NT2/D1 (cell line): ENCODE data around the gene EBF4.
"Not testable (repeated sequence)": the region's sequence is repeated elsewhere in the genome, so short reads cannot be mapped to it uniquely, and the experiment has no call there.

ENCODE experiments used
- DNase-seq: peaks from one replicate; pipeline ENCODE4 v3.0.0-alpha.2; 2011; ENCODE audit warnings: low read depth, low spot score
- H3K27me3 ChIP-seq: 2 replicates; pipeline ENCODE4 v1.6.0; 2011; ENCODE audit warnings: mild to moderate bottlenecking; ENCODE audit not compliant: insufficient read length, insufficient read depth
- H3K36me3 ChIP-seq: 2 replicates; pipeline ENCODE4 v1.6.1; 2011; ENCODE audit warnings: mild to moderate bottlenecking, low read length, mixed read lengths; ENCODE audit not compliant: insufficient read depth, insufficient read length
- H3K4me1 ChIP-seq: 2 replicates; pipeline ENCODE4 v1.5.1; 2011; ENCODE audit not compliant: insufficient read depth, insufficient read length
- H3K4me3 ChIP-seq: 2 replicates; pipeline ENCODE4 v1.5.1; 2011; ENCODE audit warnings: low read depth; ENCODE audit not compliant: insufficient read length
- H3K9ac ChIP-seq: 2 replicates; pipeline ENCODE4 v1.6.0; 2011; ENCODE audit warnings: low read depth; ENCODE audit not compliant: insufficient read length
- H3K9me3 ChIP-seq: 2 replicates; pipeline ENCODE4 v1.5.1; 2011; ENCODE audit warnings: mild to moderate bottlenecking, low read length; ENCODE audit not compliant: insufficient read depth
- SUZ12 ChIP-seq: IDR thresholded peaks from 2 replicates; pipeline ENCODE4 v1.6.1; 2011; ENCODE audit not compliant: insufficient read length, insufficient read depth; ENCODE audit errors: extremely low read depth
- YY1 ChIP-seq: IDR thresholded peaks from 2 replicates; pipeline ENCODE4 v1.6.1; 2011; ENCODE audit not compliant: insufficient read length, insufficient read depth
- ZNF274 ChIP-seq: IDR thresholded peaks from 2 replicates; pipeline ENCODE4 v1.6.1; 2011; ENCODE audit warnings: mild to moderate bottlenecking, low read depth, low read length

EBF4 gene

DNA sequence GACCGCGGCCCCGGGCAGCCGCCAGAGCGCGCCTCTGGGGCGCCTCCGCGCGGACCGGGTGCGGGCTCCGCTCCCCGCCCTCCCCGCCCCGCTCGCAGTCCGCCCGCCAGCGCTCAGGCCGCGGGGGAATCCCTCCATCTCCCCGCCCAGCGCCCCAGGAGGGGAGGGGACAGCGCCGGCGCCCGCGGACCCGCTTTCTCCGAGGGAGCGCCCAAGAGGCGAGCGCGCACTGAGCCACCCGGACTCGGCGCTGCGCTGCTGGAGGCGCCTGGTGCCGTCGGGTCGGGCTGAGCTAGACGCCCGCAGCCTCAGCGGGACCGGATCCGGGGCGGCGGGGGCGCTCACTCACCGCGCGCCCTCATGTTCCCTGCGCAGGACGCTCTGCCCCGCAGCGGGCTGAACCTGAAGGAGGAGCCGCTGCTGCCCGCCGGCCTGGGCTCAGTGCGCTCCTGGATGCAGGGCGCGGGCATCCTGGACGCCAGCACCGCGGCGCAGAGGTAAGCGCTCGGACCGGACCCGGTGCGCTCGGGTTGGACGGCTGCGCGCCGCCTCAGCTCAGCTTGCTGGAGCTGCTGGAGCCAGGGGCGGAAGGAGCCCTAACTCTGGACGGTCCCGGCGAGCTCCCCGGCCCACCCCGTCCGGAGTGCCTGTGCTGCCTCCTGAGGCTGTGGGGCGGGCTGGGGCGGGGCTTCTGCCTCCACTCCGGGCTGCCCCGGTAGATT, 867 bp downstream of the EBF4 start:
- Histone ChIP-seq H3K9me3 (no peaks in the 10 kb centered on the region), H3K27me3 (peaks cover 54% of the 10 kb centered on the region), H3K9ac (peak overlapping the region; percentile 56), H3K4me3 (peak overlapping the region; percentile 40), H3K36me3 (no peaks in the 10 kb centered on the region), H3K4me1 (peaks cover 16% of the 10 kb centered on the region)
- DNase-seq, result no peak
- TF ChIP-seq ZNF274 (no peak), SUZ12 (no peak), YY1 (no peak)

DNA sequence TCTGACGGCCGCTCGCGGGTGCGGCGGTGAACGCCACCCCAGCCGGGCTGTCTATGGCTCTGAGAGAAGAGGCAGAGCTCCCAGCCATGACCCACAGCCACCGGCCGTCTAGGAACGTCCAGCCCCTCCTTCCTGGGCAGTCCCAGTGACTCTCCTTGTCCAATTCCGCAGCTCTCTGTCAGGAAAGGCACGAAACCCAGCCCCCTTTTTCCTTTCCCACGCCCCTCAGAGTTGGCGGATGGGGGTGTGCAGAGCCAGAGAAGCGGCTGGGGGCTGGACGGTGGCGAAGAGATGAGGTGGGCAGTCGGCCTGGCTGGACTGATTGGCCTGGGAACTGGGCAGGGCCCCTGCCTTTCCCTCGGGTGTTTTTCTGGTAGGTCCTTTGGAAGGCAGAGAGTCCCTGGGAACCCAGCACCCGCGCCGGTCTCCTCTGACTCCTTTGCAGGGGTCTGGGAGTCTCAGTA, 1.5 kb downstream of the EBF4 start:
- peak overlapping the region; percentile 40 for H3K4me3 ChIP-seq
- no peak for DNase-seq
- TF ChIP-seq YY1 (no peak), SUZ12 (no peak), ZNF274 (no peak)

DNA sequence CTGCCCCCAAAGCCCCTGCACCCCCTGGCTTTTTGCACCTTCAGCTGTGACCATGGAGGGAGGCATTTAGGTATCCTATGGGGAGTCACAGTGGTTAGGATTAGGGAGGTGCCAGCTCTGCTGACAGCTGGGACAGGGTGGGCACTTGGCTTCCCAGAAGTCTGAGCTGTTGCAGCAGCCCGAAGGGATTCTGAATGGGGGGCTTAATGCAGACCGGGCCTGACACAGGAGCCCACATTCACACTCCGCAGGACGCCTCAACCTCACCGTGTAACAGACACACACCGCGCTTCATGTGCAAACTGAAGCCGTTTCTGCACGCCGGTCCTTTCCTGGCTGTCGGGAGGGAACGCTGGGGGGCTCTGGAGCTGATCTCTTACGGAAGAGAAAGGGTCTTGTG, 1.9 kb downstream of the EBF4 start:
- Histone ChIP-seq H3K9me3 (no peaks in the 10 kb centered on the region), H3K9ac (peak overlapping the region; percentile 32), H3K36me3 (no peaks in the 10 kb centered on the region), H3K4me3 (peak overlapping the region; percentile 40), H3K4me1 (peaks cover 18% of the 10 kb centered on the region), H3K27me3 (peaks cover 56% of the 10 kb centered on the region)
- DNase-seq, result no peak
- TF ChIP-seq YY1 (no peak), ZNF274 (no peak), SUZ12 (no peak)

More for the DNA sequence above, 1.5 kb downstream of the EBF4 start:
- Histone ChIP-seq H3K9ac (peak overlapping the region; percentile 56), H3K4me1 (peaks cover 16% of the 10 kb centered on the region), H3K9me3 (no peaks in the 10 kb centered on the region), H3K27me3 (peaks cover 56% of the 10 kb centered on the region), H3K36me3 (no peaks in the 10 kb centered on the region)

DNA sequence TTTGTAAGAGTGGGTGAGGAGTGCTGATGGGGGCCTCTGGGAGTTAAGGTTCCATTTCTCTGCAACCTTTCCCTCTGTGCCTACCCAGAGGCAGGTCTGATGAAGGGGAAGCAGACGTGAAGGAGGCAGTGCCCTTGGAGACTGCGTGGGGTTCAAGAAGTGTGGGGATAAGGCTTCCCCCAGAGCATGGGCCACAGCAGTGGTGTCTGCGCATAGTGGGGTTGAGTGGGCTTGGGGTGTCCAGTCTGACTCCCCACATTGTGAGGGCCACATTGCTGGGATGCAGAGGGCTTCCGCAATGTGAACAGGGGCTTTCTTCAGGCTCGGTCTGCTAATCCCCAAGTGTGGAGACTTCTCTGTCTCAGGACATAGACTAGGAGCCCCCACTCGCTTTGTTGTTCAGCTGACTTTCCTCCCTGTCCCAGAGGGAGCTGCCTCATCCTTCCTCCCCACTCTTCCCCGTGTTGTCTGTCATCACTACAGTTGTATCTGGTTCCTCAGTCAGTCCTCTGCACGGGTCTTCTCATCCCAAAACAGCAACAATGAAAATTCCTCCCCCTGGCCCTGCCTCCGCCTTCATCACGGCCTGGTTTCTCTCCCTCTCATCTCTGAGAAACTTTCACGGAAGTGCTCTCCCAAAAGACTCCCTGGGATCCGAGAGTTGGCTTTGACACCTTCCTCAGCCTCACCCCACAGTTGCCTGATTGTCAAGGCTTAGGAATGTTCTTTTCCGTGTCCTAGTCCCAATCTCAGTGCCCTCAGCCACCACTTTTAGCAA, 2.8 kb downstream of the EBF4 start:
- no peak for DNase-seq
- no peaks in the 10 kb centered on the region for H3K36me3 ChIP-seq
- peaks cover 22% of the 10 kb centered on the region for H3K4me1 ChIP-seq
- no peak for TF ChIP-seq YY1
- TF ChIP-seq ZNF274, result no peak
- TF ChIP-seq SUZ12, result no peak
- no peak overlapping the region for H3K4me3 ChIP-seq
- H3K27me3 ChIP-seq, result peaks cover 53% of the 10 kb centered on the region
- no peak overlapping the region for H3K9ac ChIP-seq
- no peaks in the 10 kb centered on the region for H3K9me3 ChIP-seq

DNA sequence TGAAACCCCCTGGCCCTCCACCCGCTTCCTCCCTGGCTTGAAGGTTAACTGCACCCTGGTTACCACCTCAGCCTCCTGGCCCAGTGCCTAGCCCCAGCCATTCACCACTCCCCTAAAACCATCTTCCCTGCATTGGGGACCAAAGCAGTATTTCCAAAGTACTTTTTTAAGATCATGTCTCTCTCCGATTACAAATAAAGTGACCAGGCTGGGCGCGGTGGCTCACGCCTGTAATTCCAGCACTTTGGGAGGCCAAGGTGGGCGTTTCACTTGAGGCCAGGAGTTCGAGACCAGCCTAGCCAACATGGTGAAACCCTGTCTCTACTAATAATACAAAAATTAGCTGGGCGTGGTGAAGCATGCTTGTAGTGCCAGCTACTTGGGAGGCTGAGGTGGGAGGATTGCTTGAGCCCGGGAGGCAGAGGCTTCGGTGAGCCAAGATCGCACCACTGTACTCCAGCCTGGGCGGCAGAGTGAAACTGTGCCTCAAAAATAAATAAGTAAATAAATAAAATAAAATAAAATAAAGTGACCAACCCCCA, 3.5 kb downstream of the EBF4 start:
- not testable (repeated sequence) for H3K9me3 ChIP-seq, H3K36me3 ChIP-seq, H3K9ac ChIP-seq, DNase-seq, H3K4me3 ChIP-seq
- H3K4me1 ChIP-seq, result peaks cover 27% of the 10 kb centered on the region
- H3K27me3 ChIP-seq, result peaks cover 46% of the 10 kb centered on the region

DNA sequence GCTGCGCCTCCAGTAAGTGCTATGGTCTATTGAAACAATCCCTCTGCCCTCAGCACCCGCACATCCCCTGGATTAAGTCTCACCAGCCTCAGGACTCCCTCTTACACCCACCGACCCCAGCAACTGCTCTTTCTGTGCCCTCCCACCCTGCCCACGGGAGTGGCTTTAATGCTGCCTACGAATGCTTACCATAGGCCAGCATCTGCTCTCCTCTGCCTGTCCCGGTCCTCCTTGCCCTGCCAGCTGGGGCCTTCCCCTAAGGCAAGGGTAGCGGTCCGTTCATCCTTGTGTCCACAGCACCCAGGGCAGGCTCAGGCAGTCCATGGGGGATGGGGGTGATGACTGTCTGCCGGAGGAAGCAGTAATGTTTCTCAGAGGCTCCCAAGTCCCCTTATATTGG, 4.1 kb downstream of the EBF4 start:
- Histone ChIP-seq H3K4me3 (no peak overlapping the region), H3K36me3 (no peaks in the 10 kb centered on the region), H3K27me3 (peaks cover 40% of the 10 kb centered on the region), H3K9ac (no peak overlapping the region), H3K4me1 (peaks cover 30% of the 10 kb centered on the region), H3K9me3 (no peaks in the 10 kb centered on the region)
- TF ChIP-seq ZNF274 (no peak), SUZ12 (no peak)
- DNase-seq, result no peak

DNA sequence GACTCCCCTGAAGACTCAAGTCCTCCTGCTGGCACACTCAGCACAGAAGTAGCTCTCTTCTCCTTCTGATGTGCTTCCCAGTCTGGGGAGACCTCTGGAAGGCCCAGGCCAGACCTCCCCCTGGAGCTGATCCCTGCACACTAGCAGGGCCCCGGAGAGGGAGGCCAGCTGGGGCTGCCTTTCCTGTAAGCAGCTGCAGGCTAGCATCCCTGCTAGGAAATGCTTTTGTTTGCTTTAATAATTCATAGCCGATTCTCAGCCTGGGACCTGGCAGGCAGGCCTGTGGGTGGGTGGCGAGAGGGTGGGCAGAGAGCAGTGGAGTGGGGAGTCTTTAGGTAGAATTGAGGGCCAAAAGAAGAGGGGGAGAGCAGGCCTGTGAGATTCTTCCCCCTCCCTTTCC, 5.2 kb downstream of the EBF4 start:
- no peak overlapping the region for H3K9ac ChIP-seq
- no peak for TF ChIP-seq ZNF274
- no peak for TF ChIP-seq SUZ12
- TF ChIP-seq YY1, result no peak
- no peaks in the 10 kb centered on the region for H3K36me3 ChIP-seq
- H3K4me3 ChIP-seq, result no peak overlapping the region
- no peak for DNase-seq
- H3K4me1 ChIP-seq, result peaks cover 26% of the 10 kb centered on the region
- no peaks in the 10 kb centered on the region for H3K9me3 ChIP-seq
- peaks cover 36% of the 10 kb centered on the region for H3K27me3 ChIP-seq
